ACHN (cell line): ENCODE results near the gene FCHSD2.
"Not testable (repeated sequence)": the region's sequence is repeated elsewhere in the genome, so short reads cannot be mapped to it uniquely, and the experiment has no call there.

Source experiments
- DNase-seq: peaks from one replicate; pipeline ENCODE4 v3.0.0-alpha.2; 2015
- in situ Hi-C: cut with HindIII; loops from 2 replicates; pipeline ENCODE4 v1.10.0; 2017; ENCODE audit warnings: low sequenced_read_pairs, low pct_ligation_motif_present, low pct_unique_long_range_greater_than_20kb

The FCHSD2 gene

GRCh38 chr11:73135346-73136284 is 6.5 kb downstream of the FCHSD2 start:
- DNase-seq = no peak
- in situ Hi-C loops = no loop called here

GRCh38 chr11:73132349-73132748 is 9.8 kb downstream of the FCHSD2 start:
- DNase-seq, in situ Hi-C loops: not testable (repeated sequence)

GRCh38 chr11:73130181-73130580 is 11.9 kb downstream of the FCHSD2 start:
- in situ Hi-C loops = no loop called here
- DNase-seq = no peak

DNA sequence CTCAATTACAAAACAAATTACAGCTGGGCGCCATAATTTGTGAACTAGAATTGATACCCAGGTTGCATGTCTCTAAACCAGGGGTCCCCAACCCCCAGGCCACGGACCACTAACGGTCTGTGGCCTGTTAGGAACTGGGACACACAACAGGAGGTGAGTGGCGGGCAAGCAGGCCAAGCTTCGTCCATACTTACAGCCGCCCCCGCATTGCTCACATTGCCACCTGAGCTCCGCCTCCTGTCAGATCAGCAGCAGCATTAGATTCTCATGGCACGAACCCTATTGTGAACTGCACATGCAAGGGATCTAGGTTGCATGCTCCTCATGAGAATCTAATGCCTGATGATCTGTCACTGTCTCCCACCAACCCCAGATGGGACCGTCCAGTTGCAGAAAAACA is 12.9 kb downstream of the FCHSD2 start:
- DNase-seq = no peak
- in situ Hi-C loops = no loop called here

GRCh38 chr11:73126804-73127480 is 15.2 kb downstream of the FCHSD2 start:
- in situ Hi-C loops = no loop called here
- DNase-seq = no peak

GRCh38 chr11:73124800-73125199 is 17.3 kb downstream of the FCHSD2 start:
- DNase-seq = no peak
- in situ Hi-C loops = no loop called here

- DNase-seq, in situ Hi-C loops: not testable (repeated sequence)
These were observed 18.2 kb downstream of the FCHSD2 start for GRCh38 chr11:73123892-73124291.

- in situ Hi-C loops = no loop called here
- DNase-seq = no peak
These were observed 20.4 kb downstream of the FCHSD2 start for GRCh38 chr11:73121692-73122091.

DNA sequence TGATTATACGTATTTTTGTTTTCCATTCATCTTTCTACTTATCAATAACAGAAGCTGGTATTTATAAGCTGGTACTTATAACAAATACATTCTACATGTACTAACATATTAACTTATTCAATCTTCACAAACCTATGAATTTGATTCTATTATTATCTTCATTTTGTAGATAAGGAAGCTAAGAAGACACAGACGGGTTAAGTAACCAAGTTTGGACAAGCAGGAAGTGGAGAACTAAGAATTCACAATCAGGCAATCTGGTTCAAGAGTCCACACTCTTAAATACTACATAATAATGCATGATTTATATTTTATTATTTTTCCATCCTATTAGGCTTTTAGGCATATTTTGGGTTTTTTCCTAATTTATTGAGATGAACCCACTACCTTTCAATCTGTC is 25.0 kb downstream of the FCHSD2 start:
- in situ Hi-C loops = no loop called here
- DNase-seq = no peak

DNA sequence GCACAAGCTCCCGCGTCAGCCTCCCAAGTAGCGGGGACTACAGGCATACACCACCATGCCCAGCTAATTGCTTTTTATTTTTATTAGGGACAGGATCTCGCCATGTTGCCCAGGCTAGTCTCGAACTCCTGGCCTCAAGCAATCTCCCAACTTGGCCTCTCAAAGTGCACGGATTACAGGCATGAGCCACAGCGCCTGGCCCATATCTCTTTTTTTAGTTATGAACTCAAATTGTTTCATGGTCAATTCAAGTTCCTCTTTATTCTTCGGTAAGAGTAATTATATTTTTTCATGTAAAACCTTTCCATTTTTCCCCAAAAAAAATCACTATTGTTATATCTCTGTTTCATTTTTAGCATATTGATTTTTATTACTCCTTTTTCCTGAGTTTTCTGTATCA is 25.5 kb downstream of the FCHSD2 start:
- in situ Hi-C loops = no loop called here
- no peak for DNase-seq

DNA sequence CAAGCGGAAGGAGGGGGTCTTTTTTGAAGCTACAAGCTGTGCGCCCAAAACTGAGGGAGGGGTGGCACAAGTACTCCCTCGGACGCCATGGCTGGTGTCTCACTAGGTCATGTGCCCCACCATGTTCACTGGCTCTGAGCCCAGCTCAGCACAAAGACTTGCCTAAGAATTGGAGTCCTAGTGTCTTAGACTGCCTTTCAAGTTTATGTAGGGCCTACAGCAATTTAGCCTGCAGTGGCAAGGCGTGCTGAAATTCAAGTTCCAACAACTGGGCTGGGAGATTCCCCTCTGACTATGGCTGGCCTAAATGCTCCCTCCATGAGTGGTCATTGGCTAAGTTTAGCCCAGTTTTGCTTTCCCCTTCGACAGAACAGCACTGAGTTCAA is 27.3 kb downstream of the FCHSD2 start:
- DNase-seq = no peak
- in situ Hi-C loops = no loop called here

DNA sequence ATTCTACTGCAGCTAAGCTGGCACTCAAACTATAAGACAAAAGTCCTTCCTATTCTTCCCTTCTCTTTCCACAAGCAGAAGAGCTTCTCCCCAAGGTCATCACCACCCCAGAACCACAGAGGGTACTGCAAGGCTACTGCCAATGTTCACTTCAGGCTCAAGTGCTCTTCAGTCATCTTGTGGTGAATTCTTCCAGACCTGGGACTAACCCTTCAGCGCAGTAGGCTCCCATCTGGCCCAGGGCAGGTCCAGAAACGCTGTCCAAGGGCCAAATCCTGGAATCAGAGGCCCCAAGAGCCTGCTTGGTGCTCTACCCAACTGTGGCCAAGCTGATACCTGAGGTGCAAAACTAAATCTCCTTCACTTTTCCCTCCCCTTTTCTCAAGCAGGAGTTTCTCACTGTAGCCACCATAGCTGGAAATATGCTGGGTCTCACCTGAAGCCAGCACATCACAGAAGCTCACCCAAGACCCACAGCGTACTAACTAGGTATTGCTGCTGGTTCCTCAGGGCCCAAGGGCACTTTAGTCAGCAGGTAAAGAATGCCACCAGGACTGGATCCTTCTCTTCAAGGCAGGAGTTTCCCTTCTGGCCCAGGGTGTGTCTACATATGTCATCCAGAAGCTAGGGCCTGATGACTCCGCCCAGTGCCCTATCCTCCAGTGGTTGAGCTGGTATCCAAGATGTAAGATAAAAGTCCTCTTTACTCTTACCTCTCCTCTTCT is 27.8 kb downstream of the FCHSD2 start:
- DNase-seq = no peak
- in situ Hi-C loops = no loop called here

DNA sequence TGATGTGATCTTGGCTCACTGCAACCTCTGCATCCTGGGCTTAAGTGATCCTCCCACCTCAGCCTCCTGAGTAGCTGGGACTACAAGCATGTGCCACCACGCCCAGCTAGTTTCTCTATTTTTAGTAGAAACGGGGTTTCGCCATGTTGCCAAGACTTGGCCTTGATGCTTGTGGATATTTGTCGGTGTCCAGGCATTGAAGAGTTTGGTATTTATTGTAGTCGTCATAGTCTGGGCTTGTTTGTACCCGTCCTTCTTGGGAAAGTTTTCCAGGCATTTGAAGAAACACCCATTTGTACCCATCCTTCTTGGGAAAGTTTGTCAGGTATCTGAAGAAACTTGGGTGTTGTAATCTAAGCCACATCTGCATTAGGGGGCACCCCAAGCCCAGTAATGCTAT is 28.7 kb downstream of the FCHSD2 start:
- in situ Hi-C loops = no loop called here
- DNase-seq = no peak

- no peak for DNase-seq
- in situ Hi-C loops = no loop called here
These were observed 34.5 kb downstream of the FCHSD2 start for GRCh38 chr11:73107597-73107996.

- DNase-seq = no peak
- in situ Hi-C loops = no loop called here
These were observed 35.8 kb downstream of the FCHSD2 start for GRCh38 chr11:73106347-73106746.

- in situ Hi-C loops = no loop called here
- no peak for DNase-seq
These were observed 41.5 kb downstream of the FCHSD2 start for GRCh38 chr11:73100578-73100977.

DNA sequence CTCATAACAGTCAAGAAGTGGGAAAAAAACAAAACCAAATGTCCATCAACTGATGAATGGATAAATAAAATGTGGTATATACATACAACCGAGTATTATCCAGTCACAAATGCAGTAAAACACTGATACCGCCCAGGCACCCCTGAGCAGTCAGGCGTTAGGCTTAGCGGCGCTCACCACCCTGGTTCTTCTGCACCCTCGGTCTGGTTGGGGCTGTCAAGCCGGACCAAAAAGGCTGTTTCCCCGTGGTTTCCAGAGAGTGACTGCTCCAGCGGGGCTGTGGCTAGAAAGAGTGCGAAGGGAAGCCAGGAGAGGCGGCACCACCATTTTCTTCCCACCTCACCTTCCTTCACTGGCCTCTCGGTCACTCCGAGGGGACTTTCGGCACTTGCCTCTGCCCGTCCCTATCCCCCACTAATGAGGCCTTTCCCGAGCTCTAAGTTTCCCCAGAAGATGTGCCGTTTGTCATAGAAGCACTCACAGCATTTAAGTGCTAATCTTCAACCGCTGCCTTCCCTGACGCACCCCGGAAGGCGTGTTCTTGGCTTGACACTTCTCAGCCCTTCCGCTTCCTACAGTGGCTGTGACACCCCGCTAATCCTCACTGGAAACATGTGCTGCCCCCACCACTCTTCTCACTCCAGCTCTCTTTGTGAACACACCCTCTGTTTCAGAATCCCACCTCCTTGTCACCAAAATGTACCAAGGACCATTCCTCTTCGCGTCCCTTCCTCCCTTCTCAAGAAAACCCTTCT is 42.4 kb downstream of the FCHSD2 start:
- DNase-seq = no peak
- in situ Hi-C loops = no loop called here

DNA sequence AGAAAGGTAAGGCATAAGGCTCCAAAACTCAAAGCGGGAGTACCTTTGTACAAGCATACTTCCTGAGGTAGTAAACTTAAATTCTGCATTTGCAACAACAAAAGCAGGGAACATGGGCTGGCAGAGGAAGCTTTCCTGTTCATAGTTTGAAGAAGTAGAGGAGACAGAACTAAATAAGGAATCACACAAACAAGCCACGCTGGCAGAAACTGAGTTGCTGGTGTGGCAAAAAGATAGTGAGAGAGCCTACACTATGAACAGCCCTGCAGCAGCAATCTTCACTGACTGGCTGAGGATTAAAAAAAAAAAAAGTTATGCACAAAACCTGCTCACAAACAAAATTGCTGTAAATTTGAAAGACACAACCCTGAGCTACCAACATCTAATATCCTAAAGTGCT is 46.5 kb downstream of the FCHSD2 start:
- in situ Hi-C loops = no loop called here
- no peak for DNase-seq
